HG03575 (cell line): ENCODE data around the gene SLC38A8.
A peak's percentile ranks its signal among the peaks of the same experiment; 100 is the strongest.

Experiments
- ATAC-seq: cut with Tn5 transposase; IDR thresholded peaks from one replicate; pipeline ENCODE4 v1.9.1; 2021; ENCODE audit not compliant: unreplicated experiment, insufficient number of reproducible peaks, low FRiP score; ENCODE audit errors: extremely low read depth

Gene SLC38A8

DNA sequence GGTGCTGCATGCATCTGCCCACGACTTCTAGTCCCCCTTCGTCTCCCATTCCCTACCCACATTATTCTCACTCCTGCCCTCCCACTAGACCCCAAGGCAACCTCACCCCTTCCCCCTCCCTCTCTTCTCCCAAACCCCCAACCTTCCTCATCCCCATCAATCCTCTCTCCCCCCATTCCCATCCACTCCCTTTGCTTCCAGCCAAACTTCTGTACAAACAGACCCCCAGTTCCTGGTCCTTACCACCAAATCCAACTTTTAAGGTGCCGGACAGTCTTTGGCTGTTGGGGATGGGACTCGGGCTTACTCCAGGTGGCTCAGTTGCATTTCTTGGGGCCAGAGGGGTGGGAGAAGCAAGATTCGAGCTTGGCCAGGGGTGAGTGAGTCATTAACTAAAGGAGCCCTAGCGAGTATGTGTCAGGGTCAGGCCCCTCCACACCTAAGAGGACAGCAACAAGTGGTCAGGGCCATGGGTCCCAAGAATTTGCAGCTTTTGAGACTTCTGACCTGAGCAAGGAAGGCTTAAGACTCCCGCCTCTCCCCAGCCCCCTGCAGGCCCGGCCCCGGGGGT, at the start of gene SLC38A8:
Gene SLC38A8, minus strand, starts transcription at position 488 of the 571 bp plus-strand sequence. CDS start 638 bp downstream, outside the sequence.
- ATAC-seq = no peak

DNA sequence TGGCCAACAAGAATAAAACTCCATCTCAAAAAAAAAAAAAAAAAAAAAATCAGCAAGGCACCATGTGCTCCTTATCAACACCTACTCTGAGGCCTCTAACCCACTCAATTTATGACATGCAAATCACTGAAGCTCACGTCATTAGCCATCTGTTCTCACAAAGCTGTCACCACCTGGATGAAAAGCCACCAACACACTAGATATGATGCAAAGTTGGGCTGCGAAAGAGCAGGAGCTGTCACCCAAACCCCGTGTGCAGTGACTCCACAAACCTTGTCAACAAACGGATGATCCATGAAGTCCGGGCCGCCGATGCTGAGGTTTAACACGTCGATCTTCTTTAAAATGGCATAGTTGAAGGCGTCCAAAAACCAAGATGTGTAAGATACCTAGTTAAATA, 48.9 kb upstream of the SLC38A8 start:
- ATAC-seq = no peak

DNA sequence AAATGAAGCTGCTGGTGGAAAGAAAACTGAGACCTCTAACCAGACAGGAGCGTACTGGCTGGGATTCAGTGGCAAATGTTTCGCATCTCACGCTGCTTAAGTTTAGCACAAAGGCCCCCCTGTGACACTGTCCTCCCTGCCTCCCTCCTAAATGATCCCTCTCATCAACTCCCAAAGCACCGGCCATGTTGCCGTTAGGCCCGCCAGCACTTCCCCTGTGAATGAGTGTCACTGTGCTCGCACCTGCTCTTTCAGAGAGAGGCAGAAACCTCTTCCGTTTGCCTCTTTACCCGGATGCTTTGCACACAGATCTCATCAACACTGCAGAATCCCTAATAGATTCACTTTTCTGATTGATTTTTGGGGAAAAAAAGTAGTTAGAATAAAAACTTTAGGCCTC, 47.6 kb upstream of the SLC38A8 start:
- ATAC-seq = no peak

DNA sequence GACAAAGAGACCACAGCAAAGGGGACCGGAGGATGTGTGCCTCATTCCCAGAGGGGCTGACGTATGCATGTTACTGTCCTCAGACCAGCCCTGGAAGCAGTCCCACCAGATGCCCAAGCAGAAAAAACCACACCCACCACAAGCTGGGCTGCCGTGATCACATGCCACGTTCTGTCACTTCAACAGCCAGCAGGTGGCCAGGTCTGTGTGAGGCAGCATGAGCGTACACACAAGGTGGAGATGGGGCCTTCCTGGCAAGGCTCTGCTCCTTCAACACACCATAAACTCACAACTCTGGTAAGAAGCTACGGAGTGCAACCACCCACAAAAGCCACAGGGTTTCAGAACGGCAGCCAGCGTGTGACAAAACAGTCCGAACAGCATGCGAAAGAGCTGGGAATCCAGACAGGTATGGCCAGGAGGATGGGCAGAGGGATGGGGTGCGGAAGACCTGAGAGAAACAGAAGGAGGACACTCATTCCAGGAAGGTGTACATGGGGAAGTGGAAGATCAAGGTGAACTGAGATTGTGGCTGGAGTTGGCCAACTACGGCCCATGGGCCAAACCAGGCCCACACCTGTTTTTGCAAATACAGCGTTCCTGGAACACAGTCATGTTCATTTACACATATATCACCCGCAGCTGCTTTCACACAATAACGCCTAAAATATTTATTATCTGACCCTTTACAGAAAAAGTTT, 46.2 kb upstream of the SLC38A8 start:
- peak; percentile 41 for ATAC-seq

DNA sequence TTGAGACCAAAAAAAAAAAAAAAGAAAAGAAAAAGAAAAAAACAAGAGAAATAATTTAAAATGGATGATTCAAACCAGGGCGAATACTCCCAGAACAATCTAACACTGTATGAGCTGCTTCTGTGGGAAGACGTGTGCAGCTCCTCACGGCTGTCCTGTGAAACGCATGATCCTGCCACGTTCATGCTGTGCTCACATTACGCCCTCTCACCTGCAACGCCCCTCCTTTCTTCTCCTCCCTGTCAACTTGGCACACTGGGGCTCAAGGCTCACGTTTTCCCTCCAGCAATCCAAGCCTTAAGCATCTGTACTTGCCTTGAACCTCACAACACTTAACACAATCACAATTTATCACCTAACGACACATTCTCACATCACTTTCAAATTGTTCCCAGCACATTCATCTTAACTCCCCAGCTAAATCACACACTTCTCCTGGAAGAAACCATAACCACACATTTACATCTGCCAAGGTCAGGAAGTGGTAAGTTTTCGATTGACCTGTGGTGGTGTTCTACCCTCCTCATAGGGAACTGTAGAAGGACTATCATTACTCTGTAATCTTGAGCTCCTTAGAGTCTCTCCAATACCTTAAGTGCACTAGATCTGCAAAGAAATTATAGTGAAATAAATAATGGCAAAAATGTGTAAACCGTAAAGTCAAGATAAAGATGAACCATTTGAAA, 45.0 kb upstream of the SLC38A8 start:
- ATAC-seq = no peak

DNA sequence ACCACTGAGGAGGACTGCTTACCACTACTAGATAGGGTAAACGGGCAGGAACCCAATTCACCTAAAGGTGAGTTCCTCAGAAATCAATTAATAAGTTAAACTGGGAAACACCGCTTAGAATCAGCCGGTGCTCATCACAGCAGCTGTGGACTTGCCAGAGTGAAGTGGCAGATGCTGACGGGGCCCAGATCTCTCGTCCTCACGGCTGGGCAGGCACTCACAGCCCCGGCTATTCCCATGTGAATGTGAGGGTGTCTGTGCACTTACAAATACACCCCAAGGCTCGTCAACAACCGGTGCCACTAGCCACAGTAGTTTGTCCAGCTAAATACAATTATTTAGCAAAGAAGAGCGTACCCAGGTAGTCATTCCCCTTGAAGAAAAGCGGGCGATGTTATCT, 44.4 kb upstream of the SLC38A8 start:
- no peak for ATAC-seq

DNA sequence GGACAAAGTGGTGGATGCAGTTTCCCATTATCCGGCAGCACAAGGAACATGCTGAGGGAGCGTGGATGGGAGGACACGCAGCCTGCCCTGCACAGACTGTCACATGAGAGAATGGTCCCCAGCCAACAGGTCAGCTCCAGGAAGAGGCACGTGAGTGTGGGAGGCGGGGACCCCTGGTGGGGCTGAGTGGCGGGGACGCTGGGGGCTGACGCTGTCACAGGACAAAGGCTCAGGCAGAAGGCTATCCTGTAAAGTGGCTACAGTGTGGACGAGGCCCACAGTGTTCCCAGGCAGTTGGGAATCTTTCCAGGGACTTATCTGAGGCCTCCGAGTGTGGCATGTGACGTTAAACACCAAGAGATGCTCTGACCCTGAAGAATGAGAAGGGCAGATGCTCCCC, 43.7 kb upstream of the SLC38A8 start:
- ATAC-seq = no peak

DNA sequence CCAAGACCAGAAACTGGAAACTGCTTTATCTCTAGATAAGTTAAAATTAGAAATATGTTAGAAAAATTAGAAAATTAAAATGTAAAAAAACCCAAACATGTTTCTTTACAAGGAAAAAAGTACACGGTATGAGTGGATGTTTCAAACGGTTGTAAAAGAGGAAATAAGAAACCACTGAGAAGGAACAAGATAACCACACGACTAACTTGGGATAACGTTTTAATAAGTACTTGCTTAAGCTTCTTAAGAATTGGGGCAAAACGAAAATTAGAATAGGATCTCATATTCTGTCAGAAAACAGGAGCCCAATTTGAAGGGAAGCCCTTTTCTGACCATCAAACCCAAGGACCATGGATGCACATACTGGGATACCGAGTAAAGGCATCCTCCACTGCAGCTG, 43.2 kb upstream of the SLC38A8 start:
- ATAC-seq = no peak

DNA sequence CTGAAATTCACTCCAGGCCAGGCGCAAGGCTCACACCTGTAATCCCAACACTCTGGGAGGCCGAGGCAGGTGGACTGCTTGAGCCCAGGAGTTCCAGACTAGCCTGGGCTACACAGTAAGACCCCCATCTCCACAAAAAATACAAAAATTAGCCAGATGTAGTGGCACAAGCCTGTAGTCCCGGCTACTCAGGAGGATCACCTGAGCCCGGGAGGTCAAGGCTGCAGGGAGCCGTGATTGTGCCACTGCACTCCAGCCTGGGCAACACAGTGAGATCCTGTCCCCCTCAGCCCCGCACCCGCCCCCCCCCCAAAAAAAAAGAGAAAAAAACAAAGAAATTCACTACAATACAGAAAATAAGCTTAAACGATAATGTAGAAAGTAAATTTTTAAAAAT, 42.7 kb upstream of the SLC38A8 start:
- no peak for ATAC-seq

DNA sequence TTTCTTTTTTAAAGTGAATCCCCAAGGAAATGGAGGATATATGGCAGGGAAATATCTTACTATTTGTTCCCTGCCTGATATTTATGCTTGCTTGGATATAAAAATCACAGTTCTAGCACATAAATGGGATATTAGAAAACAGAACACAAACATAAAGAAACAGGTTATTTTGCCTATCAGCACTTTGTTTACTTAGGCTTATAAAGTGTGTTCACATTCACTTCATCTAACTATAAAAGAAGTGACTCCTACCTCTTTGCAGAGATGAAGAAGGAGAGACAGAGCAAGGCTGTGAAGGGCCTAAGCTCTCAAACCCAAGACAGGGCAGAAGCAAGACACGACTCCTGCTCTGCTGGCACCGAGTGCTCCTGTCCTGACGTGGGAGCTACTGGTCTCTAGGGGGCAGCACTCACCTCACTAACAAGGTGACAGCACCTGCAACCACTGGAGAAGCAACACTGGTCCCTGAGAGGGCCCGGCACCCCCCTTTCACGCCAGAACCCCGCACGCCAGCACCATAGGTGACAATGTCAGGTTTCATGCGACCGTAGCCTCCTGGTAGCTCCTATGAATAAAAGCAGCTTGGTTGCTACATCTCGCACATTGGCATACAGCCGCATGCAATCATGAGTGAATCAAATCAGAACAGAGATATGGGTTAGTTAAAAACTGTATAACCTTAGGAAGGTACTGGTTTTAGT, 42.1 kb upstream of the SLC38A8 start:
- no peak for ATAC-seq

DNA sequence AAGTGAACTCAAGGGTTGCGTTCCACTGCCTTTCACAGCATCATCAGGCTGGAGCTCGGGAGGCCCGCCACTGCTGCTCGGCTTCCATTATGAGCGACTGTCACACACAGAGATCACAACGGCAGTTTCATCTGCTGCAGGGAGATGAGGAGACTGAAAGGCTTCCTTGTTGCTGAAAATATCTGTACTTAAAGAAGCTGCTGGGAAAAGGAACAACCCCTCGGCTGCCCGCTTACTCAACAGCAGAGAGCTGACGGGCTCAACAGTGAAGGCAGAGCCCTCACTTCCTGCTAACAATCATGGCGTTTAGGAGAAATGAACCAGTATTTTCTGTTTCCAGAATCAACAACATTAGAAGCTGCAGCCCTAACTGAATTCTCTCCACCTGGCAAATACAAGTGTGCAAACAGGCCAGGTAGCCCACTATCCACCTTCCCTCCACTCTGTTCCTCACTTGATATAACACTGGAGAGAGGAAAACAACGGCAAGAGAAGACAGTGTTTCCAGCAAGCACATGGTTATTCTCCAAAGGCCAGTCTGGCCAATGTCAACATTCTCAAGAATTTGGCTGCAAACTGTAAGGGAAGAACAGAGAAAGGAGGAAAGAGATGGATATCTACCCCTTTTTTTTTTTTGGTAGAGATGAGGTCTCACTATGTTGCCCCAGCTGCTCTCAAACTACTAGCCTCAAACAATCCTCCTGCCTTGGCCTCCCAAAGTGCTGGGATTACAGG, 40.4 kb upstream of the SLC38A8 start:
- no peak for ATAC-seq

DNA sequence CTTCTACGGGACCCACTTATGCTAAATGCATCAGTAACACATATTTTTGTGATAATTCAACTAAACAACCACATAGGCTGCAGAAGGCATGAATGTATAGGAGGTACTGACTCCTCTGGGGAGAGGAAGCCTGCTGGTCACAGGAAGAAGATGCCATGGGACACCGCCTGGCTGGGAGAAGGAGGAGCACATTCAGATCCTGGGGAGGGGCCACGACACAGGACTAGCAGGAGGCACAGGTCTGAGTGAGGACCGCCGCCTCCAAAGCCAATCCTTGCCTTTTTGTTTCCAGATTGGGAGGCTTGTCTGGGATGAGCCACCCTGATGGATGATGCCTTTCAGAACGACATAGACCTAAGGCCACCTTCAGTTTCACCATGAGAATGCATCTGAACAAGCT, 39.5 kb upstream of the SLC38A8 start:
- no peak for ATAC-seq

DNA sequence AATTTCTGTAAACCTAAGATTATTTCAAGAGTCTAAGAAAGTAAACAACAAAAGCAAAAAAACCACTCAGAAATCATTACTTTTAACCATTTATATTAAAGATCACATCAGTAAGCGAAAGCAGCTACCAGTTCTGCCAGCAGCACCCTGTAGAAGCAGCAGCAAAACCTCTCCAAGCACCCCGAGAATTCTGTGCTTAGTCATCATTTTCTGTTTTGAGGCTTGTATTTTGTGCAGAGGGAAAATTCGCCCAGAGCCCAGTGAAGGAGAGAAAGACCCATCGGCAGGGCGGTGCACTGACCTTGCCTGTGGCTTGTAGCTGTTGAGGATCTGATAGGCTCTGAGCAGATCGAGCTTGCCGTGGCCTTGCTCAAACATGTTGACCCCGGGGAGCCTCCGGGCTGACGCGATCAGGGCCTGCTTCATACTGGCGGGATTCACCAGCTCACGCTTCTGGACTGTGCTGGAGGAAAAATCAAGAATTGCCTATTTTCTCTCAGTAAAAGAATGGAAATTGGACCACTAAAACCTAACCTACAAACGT, 38.9 kb upstream of the SLC38A8 start:
- no peak for ATAC-seq

DNA sequence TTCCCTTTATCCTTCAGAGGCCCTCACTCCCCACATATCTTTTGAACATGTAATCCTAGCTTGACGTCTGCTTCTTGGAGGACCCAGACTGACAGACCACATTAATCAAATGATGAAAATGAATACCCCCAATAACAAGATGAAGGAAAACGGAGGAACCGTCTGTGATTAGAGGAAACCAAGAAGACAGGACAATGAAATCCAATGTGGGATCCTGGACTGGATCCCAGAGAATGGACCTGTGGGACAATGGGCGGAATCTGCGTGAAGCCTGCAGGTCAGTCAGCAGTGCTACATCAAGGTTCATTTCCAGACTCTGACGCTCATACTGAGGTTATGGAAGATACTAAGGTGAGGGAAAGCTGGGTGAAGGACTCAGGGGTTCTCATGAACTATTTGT, 38.2 kb upstream of the SLC38A8 start:
- no peak for ATAC-seq

DNA sequence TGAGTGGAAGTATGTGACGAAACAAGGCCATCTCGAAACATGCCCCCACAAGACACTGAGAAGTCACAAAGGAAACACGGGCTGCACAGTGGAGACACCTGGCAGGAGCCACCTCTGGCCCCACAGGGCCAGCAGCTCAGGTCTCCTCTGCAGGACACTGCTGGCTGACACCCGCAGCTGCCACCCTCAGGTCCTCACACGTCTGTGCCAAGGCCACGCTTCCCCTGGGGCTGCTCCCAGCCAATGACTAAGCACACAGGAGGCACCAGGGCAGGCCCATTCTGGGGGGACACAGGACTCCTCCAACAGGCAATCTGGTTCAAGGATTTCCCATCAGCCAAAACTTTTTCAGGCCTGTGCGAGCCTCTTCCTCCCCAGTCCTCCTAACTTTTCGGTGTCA, 37.8 kb upstream of the SLC38A8 start:
- ATAC-seq = no peak

DNA sequence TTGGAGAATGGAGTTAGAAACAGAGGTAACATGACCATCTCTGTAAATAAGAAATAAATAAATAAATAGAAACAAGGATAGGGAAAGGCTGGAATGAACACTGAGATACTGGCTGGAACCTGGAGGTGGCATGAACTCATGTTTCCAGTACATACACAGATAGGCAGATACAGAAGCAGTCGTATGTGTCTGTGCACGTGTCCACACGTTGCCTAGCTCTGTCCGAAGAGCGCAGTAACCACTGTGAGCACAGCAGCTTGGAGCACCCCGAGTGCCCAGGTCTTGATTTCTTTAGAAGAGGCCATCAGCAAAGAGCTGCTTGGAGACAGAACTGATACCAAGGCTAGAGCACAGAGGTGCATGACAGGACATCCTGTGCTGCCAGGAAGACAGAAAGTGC, 37.1 kb upstream of the SLC38A8 start:
- ATAC-seq = no peak

DNA sequence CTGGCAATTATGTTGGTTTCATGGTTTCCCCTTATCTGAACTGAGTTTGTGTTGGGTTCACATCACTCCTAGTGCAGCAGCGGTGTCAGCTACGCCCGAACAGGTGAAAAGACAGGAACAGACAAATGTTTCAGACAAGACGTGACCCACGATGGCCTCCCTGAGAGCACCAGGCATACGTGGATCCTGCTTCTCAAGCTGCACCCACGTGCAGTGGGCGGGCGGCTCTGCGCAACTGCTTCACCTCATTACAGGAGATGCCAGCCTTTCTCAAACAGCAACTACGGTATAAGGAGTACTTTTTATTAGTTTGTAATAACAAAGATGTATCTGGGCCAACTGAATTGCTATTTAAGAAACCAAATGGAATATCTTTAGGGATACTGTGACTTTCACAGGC, 32.8 kb upstream of the SLC38A8 start:
- no peak for ATAC-seq

DNA sequence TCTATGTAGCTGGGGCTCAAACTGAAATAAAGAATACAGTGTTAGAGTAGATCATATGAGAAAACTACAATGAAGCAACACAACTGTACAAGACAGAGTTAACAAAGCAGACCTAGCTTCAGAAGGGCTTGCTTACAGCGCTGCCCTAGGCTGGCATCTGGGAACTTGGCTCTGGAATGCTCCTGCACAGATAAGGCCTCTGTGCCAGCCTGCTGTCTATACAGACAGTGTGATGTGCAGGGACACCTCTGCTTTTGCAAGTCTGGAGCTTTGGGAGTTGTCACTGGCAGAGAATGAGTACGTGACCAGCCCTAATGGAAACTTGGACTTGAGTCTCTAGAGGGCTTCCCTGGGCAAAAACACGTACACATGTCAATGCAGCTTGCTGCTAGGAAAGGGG, 32.1 kb upstream of the SLC38A8 start:
- ATAC-seq = no peak

DNA sequence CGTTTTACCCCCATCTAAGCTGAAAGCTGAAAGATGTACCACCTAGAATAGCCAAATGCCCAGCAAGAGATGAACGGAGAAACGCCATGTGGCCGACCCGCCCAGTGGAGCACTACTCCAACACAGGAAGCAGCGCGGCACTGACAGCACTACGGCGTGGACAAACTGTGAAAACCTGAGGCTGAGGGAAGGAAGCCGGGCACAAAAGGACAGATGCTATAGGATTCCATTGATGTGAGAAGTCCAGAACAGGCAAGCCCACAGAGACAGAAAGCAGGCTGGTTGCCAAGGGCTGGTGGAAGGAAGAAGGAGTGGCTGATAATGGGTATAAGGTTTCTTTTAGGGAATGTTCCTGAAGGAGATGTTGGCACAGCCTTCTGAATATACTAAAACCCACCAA, 29.4 kb upstream of the SLC38A8 start:
- ATAC-seq = no peak
